Nephron (organoid): Measurements from ENCODE around the gene PDE4C.

Experiments
- H3K27ac Mint-ChIP-seq, 3 experiments: 2 replicates each; pipeline ENCODE4 v1.8.0; 2020; ENCODE audit warnings: mixed read lengths in 3 of 3, mild to moderate bottlenecking in 2 of 3, moderate library complexity in 1 of 3
- H3K27me3 Mint-ChIP-seq: 2 replicates; pipeline ENCODE4 v1.8.0; 2021; ENCODE audit warnings: low read depth, mild to moderate bottlenecking, moderate library complexity, mixed read lengths
- H3K36me3 Mint-ChIP-seq: 2 replicates; pipeline ENCODE4 v1.8.0; 2020; ENCODE audit warnings: low read depth, mixed read lengths
- H3K4me1 Mint-ChIP-seq: 2 replicates; pipeline ENCODE4 v1.8.0; 2020; ENCODE audit warnings: mixed read lengths
- H3K4me3 Mint-ChIP-seq, 3 experiments: 2 replicates each; pipeline ENCODE4 v1.8.0; 2020; ENCODE audit warnings: mild to moderate bottlenecking in 3 of 3, mixed read lengths in 3 of 3, moderate library complexity in 2 of 3
- H3K9me3 Mint-ChIP-seq: 2 replicates; pipeline ENCODE4 v1.8.0; 2020; ENCODE audit warnings: mixed read lengths
- CTCF ChIP-seq, 3 experiments: fragments of 200-600 bp; sonication (generic); IDR thresholded peaks; one replicate each; pipeline ENCODE4 v1.5.0; 2021; ENCODE audit warnings: antibody characterized with exemption in 3 of 3; ENCODE audit not compliant: unreplicated experiment in 3 of 3

PDE4C gene

DNA sequence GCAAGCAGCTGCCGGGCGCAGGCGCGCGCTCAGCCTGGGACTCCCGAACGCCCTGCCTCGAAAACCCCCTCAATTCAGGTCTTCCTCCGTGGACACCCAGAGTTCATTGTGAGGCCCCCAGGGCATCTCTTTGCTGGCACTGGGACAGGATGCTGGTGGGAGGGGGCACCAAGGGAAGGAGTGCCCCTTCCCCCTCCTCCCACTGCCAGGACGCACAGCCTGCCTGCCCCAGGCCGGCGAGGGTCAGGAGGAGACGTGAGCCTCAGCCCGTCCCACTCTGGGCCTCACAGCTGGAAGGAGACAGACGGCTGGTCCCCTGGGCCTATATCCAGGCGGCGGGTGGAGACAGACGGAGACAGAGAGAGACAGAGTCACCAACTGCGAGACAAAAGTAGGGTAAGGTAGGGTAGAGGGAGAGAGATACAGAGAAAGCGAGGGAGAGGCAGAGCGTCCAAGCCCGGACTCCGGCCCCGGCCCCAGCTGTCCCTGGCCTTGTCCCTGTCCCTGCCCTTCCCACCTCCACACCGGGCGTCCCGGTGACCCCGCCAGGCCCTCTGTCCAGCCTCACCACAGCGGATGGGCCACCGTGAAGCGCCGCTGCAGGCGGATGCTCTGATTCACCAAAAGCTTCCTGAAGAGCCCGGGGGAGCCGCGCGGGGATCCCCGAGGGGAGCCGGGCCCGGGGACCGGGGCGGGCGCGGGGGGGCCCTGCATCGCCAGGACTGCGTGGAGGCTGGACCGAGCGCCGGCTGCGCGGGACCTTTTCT, at the start of gene PDE4C:
Gene PDE4C, minus strand, starts transcription at position 737 of the 767 bp plus-strand sequence. Its CDS starts 23 bp downstream, at position 714.
- Mint-ChIP-seq H3K36me3 (no peaks in the 10 kb centered on the region), H3K27ac (no peak within 1 kb of the TSS), H3K27me3 (peaks cover 59% of the 10 kb centered on the region), H3K4me3 (peak within 1 kb of the TSS; percentile 83 to 86 (median 85)), H3K9me3 (no peaks in the 10 kb centered on the region), H3K4me1 (peaks cover 19% of the 10 kb centered on the region)
- no peak for TF ChIP-seq CTCF (IDR thresholded peaks at IDR 0.05; ENCODE audit: unreplicated experiment in 3 of 3)

GRCh38 chr19:18274781-18275356, 48.6 kb upstream of the PDE4C start:
- H3K27ac Mint-ChIP-seq = peak overlapping the region in 2 of 3 experiments; percentile 13 to 27
- peaks cover 25% of the 10 kb centered on the region for H3K36me3 Mint-ChIP-seq
- H3K4me3 Mint-ChIP-seq = peak overlapping the region in 1 of 3 experiments; percentile 22
- no peaks in the 10 kb centered on the region for H3K27me3 Mint-ChIP-seq
- no peak for TF ChIP-seq CTCF (IDR thresholded peaks at IDR 0.05; ENCODE audit: unreplicated experiment in 3 of 3)
- H3K4me1 Mint-ChIP-seq = peaks cover 11% of the 10 kb centered on the region
- no peaks in the 10 kb centered on the region for H3K9me3 Mint-ChIP-seq

- H3K9me3 Mint-ChIP-seq = no peaks in the 10 kb centered on the region
- peaks cover 20% of the 10 kb centered on the region for H3K36me3 Mint-ChIP-seq
- no peak for TF ChIP-seq CTCF (IDR thresholded peaks at IDR 0.05; ENCODE audit: unreplicated experiment in 3 of 3)
- H3K4me1 Mint-ChIP-seq = peaks cover 8% of the 10 kb centered on the region
- H3K27ac Mint-ChIP-seq = peak within 1 kb of the TSS; percentile 13 to 27 (median 22)
- H3K27me3 Mint-ChIP-seq = no peaks in the 10 kb centered on the region
- peak within 1 kb of the TSS in 1 of 3 experiments; percentile 22 for H3K4me3 Mint-ChIP-seq
Measured at GRCh38 chr19:18274219-18274780, 48.1 kb upstream of the PDE4C start, which contains the start of gene IQCN. IQCN (minus strand) TSS chr19:18274452; CDS start chr19:18269478, 4,974 bp downstream.

DNA sequence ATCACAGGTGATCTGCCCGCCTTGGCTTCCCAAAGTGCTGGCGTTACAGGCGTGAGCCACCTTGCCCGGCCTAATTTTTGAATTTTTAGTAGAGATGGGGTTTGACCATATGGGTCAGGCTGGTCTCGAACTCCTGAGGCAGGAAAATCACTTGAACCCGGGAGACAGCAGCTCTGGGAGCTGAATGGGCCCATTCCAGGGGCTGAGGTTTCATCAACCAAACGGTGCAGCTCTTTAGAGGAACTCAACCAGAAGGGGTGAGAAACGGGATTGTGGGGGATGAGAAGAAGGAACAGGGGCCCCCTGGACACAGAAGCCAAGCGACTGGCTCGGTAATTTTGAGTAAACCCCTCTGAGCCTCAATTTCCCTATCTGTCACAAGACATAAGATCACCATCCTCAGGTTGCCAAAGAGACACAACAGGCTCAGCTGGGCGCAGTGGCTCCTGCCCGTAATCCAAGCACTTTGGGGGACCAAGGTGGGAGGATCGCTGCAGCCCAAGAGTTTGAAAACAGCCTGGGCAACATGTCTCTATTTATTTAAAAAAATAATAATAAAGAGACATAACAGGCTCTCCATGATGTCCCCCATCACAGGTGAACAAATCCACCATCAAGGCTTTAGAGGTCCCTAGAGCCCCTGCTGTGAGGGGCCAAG, 47.5 kb upstream of the PDE4C start:
- peaks cover 15% of the 10 kb centered on the region for H3K36me3 Mint-ChIP-seq
- no peak for TF ChIP-seq CTCF (IDR thresholded peaks at IDR 0.05; ENCODE audit: unreplicated experiment in 3 of 3)
- no peak overlapping the region for H3K4me3 Mint-ChIP-seq
- no peaks in the 10 kb centered on the region for H3K27me3 Mint-ChIP-seq
- no peaks in the 10 kb centered on the region for H3K9me3 Mint-ChIP-seq
- H3K27ac Mint-ChIP-seq = no peak overlapping the region
- H3K4me1 Mint-ChIP-seq = peaks cover 6% of the 10 kb centered on the region

DNA sequence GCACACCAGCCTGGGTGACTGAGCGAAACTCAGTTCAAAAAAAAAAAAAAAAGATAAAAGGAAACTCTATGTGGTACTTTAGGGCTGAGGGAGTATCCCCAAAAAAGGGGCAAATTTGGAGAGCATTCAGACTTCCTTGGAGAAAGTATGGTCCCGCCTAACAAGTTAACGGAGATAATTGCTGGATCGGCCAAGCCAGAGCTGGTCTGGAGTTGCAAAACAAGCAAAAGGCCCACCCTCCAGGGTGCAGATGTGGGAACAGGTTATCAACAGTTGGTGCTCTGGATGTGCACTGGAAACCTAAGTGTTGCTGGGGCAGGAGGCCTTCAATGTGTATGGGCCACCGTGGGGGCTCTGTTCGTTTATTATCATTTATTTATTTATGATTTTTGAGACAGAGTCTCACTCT, 45.2 kb upstream of the PDE4C start:
- H3K4me3 Mint-ChIP-seq = no peak overlapping the region
- H3K9me3 Mint-ChIP-seq = no peaks in the 10 kb centered on the region
- peaks cover 6% of the 10 kb centered on the region for H3K4me1 Mint-ChIP-seq
- H3K36me3 Mint-ChIP-seq = peaks cover 24% of the 10 kb centered on the region
- no peak for TF ChIP-seq CTCF (IDR thresholded peaks at IDR 0.05; ENCODE audit: unreplicated experiment in 3 of 3)
- no peaks in the 10 kb centered on the region for H3K27me3 Mint-ChIP-seq
- no peak overlapping the region for H3K27ac Mint-ChIP-seq
